Small intestine (tissue), 7 donors: ENCODE data around the gene GPR143. TPM values are rescaled to one million over a fixed set of nuclear protein-coding genes. Genes with fewer than 3 reads are reported as not detected.
A peak's percentile ranks its signal among the peaks of the same experiment; 100 is the strongest.
"Not testable (repeated sequence)": the region's sequence is repeated elsewhere in the genome, so short reads cannot be mapped to it uniquely, and the experiment has no call there.

ENCODE experiments used
- DNase-seq, 2 donors: peaks; one replicate each; pipeline versions ENCODE4 v3.0.0 to v3.0.0-alpha.2; 2013
- FAIRE-seq: peaks from 2 replicates; lab custom pipeline; 2012; peaks lifted over from hg19 to GRCh38; lab: Jason Lieb, UNC
- H3K27ac ChIP-seq, 3 donors: one replicate each; pipeline ENCODE4 v1.5.1; 2013; ENCODE audit warnings: low read length in 2 of 3, mild to moderate bottlenecking in 2 of 3, control low read depth in 1 of 3, inconsistent platforms in 1 of 3, low read depth in 1 of 3, moderate library complexity in 1 of 3
- H3K27me3 ChIP-seq, 3 donors: one replicate each; pipeline ENCODE4 v1.6.1; 2013; ENCODE audit warnings: low read length in 3 of 3, inconsistent platforms in 1 of 3; ENCODE audit not compliant: control insufficient read depth in 3 of 3, insufficient read depth in 3 of 3
- H3K36me3 ChIP-seq, 3 donors: one replicate each; pipeline ENCODE4 v1.6.1; 2013; ENCODE audit warnings: low read length in 3 of 3, inconsistent platforms in 1 of 3, low read depth in 1 of 3, mild to moderate bottlenecking in 1 of 3, moderate library complexity in 1 of 3; ENCODE audit not compliant: control insufficient read depth in 3 of 3, insufficient read depth in 2 of 3
- H3K4me1 ChIP-seq, 3 donors: one replicate each; pipeline ENCODE4 v1.6.1; 2013; ENCODE audit warnings: low read length in 2 of 3, inconsistent platforms in 1 of 3, low read depth in 1 of 3, mild to moderate bottlenecking in 1 of 3, moderate library complexity in 1 of 3; ENCODE audit not compliant: control insufficient read depth in 3 of 3, insufficient read depth in 2 of 3
- H3K4me3 ChIP-seq, 3 donors: one replicate each; pipeline ENCODE4 v1.5.1; 2013; ENCODE audit warnings: low read length in 3 of 3, control low read depth in 1 of 3, inconsistent platforms in 1 of 3, low read depth in 1 of 3, mild to moderate bottlenecking in 1 of 3, moderate library complexity in 1 of 3
- H3K9me3 ChIP-seq, 2 donors: one replicate each; pipeline ENCODE4 v1.6.1; 2013; ENCODE audit warnings: low read depth in 1 of 2, low read length in 1 of 2; ENCODE audit not compliant: control insufficient read depth in 2 of 2, insufficient read depth in 1 of 2
- WGBS, 3 donors: extraction: QIAGEN DNeasy Blood & Tissue Kit; methylation state at CpG; one replicate each; pipeline ENCODE4 v1.1.7; 2013; 5-methylcytosine and 5-hydroxymethylcytosine counted together
- polyA plus RNA-seq, 4 donors: library from polyadenylated mRNA; stranded (reverse) in 3 of 4; unstranded in 1 of 4; fragments of 200-250 nt in 3 of 4; fragments of 120-200 nt in 1 of 4; gene quantifications; one replicate each; pipeline versions ENCODE4 v1.2.1 to v1.2.3, GENCODE V29; 2013
- donor health status: healthy with polysubstance abuse.
- donor health status: control.
- donor health status: control.
- donor health status: Bipolar disorder and iron deficiency.
- donor health status: healthy.

The GPR143 gene
- polyA plus RNA-seq, 4 donors: 0.67 to 6.7 (median 1.5) TPM; not detected in 1

DNA sequence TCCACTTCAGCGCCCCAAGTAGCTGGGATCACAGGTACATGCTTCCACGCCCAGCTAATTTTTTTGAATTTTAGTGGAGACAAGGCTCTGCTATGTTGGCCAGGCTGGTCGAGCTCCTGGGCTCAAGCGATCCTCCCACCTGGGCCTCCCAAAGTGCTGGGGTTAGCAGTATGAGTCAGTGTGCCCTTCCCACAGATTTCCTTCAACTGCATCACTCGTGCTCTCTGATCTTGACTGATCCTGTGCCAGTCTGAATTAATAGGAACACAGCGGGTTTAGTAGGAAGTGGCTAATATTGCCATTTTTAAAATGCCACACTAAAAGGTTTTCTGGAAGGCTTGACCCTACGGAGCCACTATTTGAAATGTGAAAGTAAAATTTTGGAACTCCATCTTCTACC, 16.3 kb upstream of the GPR143 start:
- H3K9me3 ChIP-seq: no peaks in the 10 kb centered on the region
- no peaks in the 10 kb centered on the region for H3K4me1 ChIP-seq
- H3K27ac ChIP-seq: no peak overlapping the region
- FAIRE-seq: no peak
- peaks cover 0 to 2% (median 0%) of the 10 kb centered on the region in 3 donors for H3K36me3 ChIP-seq
- 83 to 86% (median 85%) methylated on average over 7 of the region's 7 CpGs for WGBS, 3 donors
- H3K27me3 ChIP-seq: no peaks in the 10 kb centered on the region
- no peak for DNase-seq
- H3K4me3 ChIP-seq: no peak overlapping the region

DNA sequence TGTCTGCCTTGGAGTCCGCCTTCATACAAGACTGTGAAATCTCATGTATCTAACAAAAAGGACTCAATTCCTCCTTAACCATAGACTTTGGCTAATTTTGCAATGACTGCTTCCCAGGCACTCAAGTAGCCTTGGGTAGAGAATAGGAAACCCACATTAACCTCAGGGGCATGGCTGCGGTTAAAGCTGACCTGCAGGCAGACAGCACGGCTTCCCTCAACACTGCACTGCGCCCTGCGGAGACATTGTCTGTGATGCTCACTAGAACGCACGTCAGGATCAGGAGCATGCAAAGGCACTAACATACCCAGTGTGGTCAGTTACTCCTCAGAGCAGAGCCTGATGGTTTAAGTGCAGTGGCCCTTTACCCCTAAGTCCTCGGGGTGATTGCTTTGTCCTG, 10.3 kb upstream of the GPR143 start:
- H3K36me3 ChIP-seq: peaks cover 0 to 2% (median 0%) of the 10 kb centered on the region in 3 donors
- H3K27ac ChIP-seq: no peak overlapping the region
- H3K27me3 ChIP-seq: no peaks in the 10 kb centered on the region
- H3K4me1 ChIP-seq: no peaks in the 10 kb centered on the region
- FAIRE-seq (no peak), DNase-seq (no peak)
- no peaks in the 10 kb centered on the region for H3K9me3 ChIP-seq
- H3K4me3 ChIP-seq: no peak overlapping the region
- WGBS, 3 donors: 66 to 86% (median 67%) methylated on average over 8 of the region's 8 CpGs

- FAIRE-seq (no peak), DNase-seq (no peak)
- no peaks in the 10 kb centered on the region for H3K36me3 ChIP-seq
- 74 to 90% (median 78%) methylated on average over 6 of the region's 6 CpGs for WGBS, 3 donors
- no peak overlapping the region for H3K27ac ChIP-seq
- H3K27me3 ChIP-seq: no peaks in the 10 kb centered on the region
- no peaks in the 10 kb centered on the region for H3K9me3 ChIP-seq
- H3K4me1 ChIP-seq: peaks cover 0 to 1% (median 0%) of the 10 kb centered on the region in 3 donors
- H3K4me3 ChIP-seq: no peak overlapping the region
Observed at GRCh38 chrX:9772943-9773342, 7.3 kb upstream of the GPR143 start.

DNA sequence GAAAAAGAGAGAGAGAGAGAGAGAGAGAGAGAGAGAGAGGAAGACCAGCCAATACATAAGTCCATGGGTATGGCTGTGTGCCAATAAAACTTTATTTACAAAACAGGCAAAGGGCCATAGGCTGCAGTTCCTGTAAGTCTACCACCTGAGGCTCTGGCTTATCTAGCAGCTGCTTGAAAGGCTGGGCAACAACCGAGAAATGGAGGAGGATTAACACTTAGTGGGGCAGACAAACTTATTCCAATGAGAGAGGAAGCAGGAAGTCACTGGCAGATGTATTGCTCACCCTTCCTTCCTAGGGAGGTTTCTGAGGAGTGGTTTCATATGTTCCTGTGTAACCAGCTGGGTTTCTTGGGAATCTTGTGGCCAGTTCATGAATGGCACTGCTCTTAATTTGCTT, 4.7 kb upstream of the GPR143 start:
- Histone ChIP-seq H3K4me3 (no peak overlapping the region), H3K9me3 (no peaks in the 10 kb centered on the region), H3K27me3 (peaks cover 0 to 3% (median 0%) of the 10 kb centered on the region in 3 donors), H3K4me1 (peaks cover 0 to 5% (median 0%) of the 10 kb centered on the region in 3 donors), H3K27ac (no peak overlapping the region), H3K36me3 (no peaks in the 10 kb centered on the region)
- DNase-seq: no peak
- FAIRE-seq: no peak
- 10 to 28% (median 13%) methylated on average over 1 of the region's 1 CpG for WGBS, 3 donors

DNA sequence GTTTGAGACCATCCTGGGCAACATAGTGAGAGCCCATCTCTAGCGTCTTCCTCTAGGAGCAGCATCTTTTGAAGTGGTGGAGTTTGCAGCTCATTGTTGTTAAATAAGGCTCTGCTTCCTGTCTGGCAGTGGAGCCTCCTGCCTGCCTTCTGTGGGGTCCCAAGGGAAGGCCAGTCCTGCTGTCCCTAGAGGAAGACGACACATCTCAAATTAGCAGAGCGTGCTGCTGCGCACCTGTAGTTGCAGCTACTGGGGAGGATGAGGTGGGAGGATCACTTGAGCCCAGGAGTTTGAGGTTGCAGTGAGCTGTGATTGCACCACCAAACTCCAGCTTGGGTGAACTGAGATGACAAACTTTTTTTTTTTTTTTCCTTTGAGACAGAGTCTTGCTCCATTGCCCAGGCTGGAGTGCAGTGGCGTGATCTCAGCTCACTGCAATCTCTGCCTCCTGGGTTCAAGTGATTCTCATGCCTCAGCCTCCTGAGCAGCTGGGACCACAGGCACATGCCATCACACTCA, 2.7 kb upstream of the GPR143 start:
- H3K4me1 ChIP-seq, H3K27ac ChIP-seq, H3K4me3 ChIP-seq, DNase-seq, H3K27me3 ChIP-seq, FAIRE-seq, H3K9me3 ChIP-seq, H3K36me3 ChIP-seq: not testable (repeated sequence)
- WGBS, 3 donors: 69 to 89% (median 74%) methylated on average over 5 of the region's 5 CpGs

DNA sequence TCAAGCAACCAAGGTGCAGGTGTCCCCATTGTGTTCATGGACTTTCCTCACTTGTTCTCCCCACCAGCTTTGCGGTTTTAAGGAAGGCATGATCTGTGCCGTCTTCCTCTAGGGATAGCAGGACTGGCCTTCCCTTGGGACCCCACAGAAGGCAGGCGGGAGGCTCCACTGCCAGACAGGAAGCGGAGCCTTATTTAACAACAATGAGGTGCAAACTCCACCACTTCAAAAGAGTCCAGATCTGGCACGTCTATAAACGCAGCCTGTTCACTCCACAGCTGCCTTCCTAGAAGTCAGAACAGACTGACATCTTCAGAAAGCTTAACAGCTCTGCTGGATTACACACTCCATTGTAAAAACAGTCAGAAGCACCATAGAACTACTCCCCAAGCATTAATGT, 1.7 kb upstream of the GPR143 start:
- Histone ChIP-seq H3K4me1 (peaks cover 0 to 5% (median 0%) of the 10 kb centered on the region in 3 donors), H3K27ac (no peak overlapping the region), H3K27me3 (peaks cover 0 to 3% (median 3%) of the 10 kb centered on the region in 3 donors), H3K36me3 (no peaks in the 10 kb centered on the region), H3K9me3 (no peaks in the 10 kb centered on the region), H3K4me3 (no peak overlapping the region)
- FAIRE-seq (no peak), DNase-seq (peak; percentile 1 to 33)
- 17 to 28% (median 27%) methylated on average over 6 of the region's 6 CpGs for WGBS, 3 donors

GRCh38 chrX:9765072-9765736, 443 bp downstream of the GPR143 start:
- peak overlapping the region in 1 of 3 donors; percentile 15 for H3K4me3 ChIP-seq
- WGBS, 3 donors: 13 to 39% (median 16%) methylated on average over 19 to 67 of the region's 67 CpGs
- FAIRE-seq (no peak), DNase-seq (peak in 1 of 2 donors; percentile 24)
- H3K4me1 ChIP-seq: peaks cover 0 to 5% (median 0%) of the 10 kb centered on the region in 3 donors
- peaks cover 0 to 3% (median 3%) of the 10 kb centered on the region in 3 donors for H3K27me3 ChIP-seq
- no peaks in the 10 kb centered on the region for H3K9me3 ChIP-seq
- H3K36me3 ChIP-seq: no peaks in the 10 kb centered on the region
- no peak overlapping the region for H3K27ac ChIP-seq

- no peak for FAIRE-seq
- H3K27ac ChIP-seq: no peak overlapping the region
- no peaks in the 10 kb centered on the region for H3K36me3 ChIP-seq
- H3K4me1 ChIP-seq: no peaks in the 10 kb centered on the region
- H3K9me3 ChIP-seq: no peaks in the 10 kb centered on the region
- DNase-seq: no peak
- H3K4me3 ChIP-seq: no peak overlapping the region
- WGBS, 3 donors: 78 to 90% (median 81%) methylated on average over 8 of the region's 8 CpGs
- no peaks in the 10 kb centered on the region for H3K27me3 ChIP-seq
Observed at GRCh38 chrX:9759337-9759736, 6.3 kb downstream of the GPR143 start.
